Skeletal muscle satellite cell (primary cell): ENCODE results near the gene DCDC1.
A peak's percentile ranks its signal among the peaks of the same experiment; 100 is the strongest.

ENCODE experiments used
- H3K27me3 ChIP-seq: 2 replicates; pipeline ENCODE4 v1.7.0; 2013; ENCODE audit warnings: low read length; ENCODE audit not compliant: control insufficient read depth, insufficient read depth
- H3K36me3 ChIP-seq: 2 replicates; pipeline ENCODE4 v1.7.0; 2013; ENCODE audit warnings: mild to moderate bottlenecking, control low read depth, low read length; ENCODE audit not compliant: insufficient read depth
- H3K4me1 ChIP-seq: 2 replicates; pipeline ENCODE4 v1.7.0; 2013; ENCODE audit warnings: low read length; ENCODE audit not compliant: control insufficient read depth, insufficient read depth
- H3K4me2 ChIP-seq: 2 replicates; pipeline ENCODE4 v1.7.0; 2013; ENCODE audit warnings: mild to moderate bottlenecking, low read length
- H3K4me3 ChIP-seq: 2 replicates; pipeline ENCODE4 v1.7.0; 2013; ENCODE audit warnings: low read length
- H3K9ac ChIP-seq: 2 replicates; pipeline ENCODE4 v1.7.0; 2013; ENCODE audit warnings: mild to moderate bottlenecking, low read depth, low read length, moderate library complexity
- H3K9me3 ChIP-seq: replicated peaks from 2 replicates; pipeline ENCODE4 v1.7.0; 2013; ENCODE audit warnings: mild to moderate bottlenecking, control low read depth, low read length

DCDC1 gene

GRCh38 chr11:30889143-30889794 is 480.3 kb downstream of the DCDC1 start:
- H3K27me3 ChIP-seq = no peaks in the 10 kb centered on the region
- H3K9me3 ChIP-seq = no peaks in the 10 kb centered on the region

DNA sequence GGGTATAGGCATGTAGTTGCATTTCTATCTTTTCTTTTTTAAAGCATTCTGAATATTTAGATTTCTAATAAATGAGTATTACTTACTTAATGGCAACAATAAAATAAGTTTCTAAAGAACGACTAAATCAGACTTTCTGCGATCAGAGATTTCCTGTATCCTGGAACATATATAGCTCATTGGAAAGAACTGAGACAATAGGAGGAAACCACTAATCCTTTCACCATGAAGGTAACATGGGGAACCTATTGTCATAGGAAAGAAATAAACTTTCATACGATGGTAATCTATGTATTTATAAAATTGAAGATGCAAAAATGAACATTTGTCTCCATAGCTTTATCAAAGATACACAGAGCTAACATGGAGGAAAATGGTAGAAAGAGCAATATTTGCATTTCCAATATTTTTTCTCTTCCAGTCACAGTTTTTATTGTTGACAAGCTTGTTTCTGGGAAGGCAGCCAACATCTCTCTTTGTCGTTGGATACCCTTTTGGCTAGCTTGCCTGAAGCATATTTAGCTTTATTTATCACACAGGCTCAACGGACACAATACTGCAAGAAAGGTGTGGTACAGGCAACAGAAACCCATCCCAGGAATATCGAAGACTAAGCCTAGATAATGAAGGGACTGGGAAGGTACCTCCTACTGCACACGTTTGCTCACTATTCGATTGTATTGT is 490.1 kb downstream of the DCDC1 start:
- Histone ChIP-seq H3K9me3 (no peaks in the 10 kb centered on the region), H3K9ac (no peak overlapping the region), H3K4me3 (no peak overlapping the region), H3K4me2 (no peak overlapping the region), H3K27me3 (no peaks in the 10 kb centered on the region), H3K4me1 (peaks cover 10% of the 10 kb centered on the region), H3K36me3 (no peaks in the 10 kb centered on the region)

More at GRCh38 chr11:30889143-30889794, 480.3 kb downstream of the DCDC1 start:
- H3K9ac ChIP-seq = no peak overlapping the region
- peak overlapping the region; percentile 13 for H3K4me2 ChIP-seq
- peaks cover 12% of the 10 kb centered on the region for H3K4me1 ChIP-seq
- no peaks in the 10 kb centered on the region for H3K36me3 ChIP-seq
- no peak overlapping the region for H3K4me3 ChIP-seq

DNA sequence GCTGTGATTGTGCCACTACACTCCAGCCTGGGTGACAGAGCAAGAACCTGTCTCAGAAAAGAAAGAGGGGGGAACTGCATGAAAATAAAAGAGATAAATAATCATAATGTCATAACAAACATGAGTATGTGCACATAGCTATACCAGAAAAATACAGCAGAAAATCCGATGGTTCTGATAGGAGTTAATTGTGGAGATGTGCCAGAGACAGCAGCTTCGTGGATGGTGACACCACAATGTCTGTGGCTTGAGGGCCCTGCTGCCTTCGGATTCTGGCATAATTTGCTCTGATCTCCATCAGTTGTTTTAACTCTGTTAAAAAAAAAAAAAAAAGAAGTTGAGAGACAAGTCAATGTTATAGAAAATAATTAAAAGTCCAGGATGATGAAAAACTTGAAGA is 491.1 kb downstream of the DCDC1 start:
- H3K27me3 ChIP-seq = no peaks in the 10 kb centered on the region
- H3K36me3 ChIP-seq = no peaks in the 10 kb centered on the region
- H3K4me2 ChIP-seq = no peak overlapping the region
- H3K4me1 ChIP-seq = peaks cover 6% of the 10 kb centered on the region
- H3K9me3 ChIP-seq = no peaks in the 10 kb centered on the region
- no peak overlapping the region for H3K9ac ChIP-seq
- no peak overlapping the region for H3K4me3 ChIP-seq

DNA sequence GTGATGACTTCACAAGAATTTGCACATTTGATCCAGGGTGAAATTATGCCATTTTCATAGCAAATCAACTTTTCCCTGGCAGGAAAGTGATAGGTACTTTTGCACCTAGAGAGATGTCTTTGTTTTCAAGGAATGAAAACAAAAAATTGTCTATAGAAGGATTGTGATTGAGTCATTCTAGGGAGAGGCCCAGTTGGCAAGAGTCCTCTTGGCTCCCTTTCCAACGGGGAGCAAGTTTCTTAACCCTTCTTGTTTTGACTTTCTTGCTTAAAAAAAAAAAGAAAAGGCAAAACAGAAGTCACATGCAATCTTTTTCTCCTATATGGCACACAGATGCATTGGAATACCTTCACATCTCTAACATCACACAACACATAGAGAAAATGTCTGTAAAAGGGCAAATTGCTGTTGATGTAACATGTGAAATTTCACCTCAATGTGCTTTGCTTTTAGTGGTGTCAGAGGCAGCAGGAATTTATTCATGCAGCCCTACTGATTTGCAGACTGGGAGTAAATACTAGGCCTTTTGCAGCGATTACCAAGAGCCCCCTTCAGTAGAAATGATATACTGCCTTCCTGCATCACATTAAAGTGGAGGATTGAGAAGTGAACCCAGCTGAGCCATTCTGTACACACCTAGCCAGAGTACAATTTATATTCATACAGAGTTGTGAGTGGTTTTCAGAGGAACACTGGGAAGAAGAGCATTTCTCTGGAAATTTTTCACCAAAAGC is 492.7 kb downstream of the DCDC1 start:
- Histone ChIP-seq H3K4me3 (no peak overlapping the region), H3K4me2 (no peak overlapping the region), H3K27me3 (no peaks in the 10 kb centered on the region), H3K4me1 (no peaks in the 10 kb centered on the region), H3K9ac (no peak overlapping the region), H3K9me3 (no peaks in the 10 kb centered on the region), H3K36me3 (no peaks in the 10 kb centered on the region)

- Histone ChIP-seq H3K4me1 (no peaks in the 10 kb centered on the region), H3K9ac (no peak overlapping the region), H3K4me2 (no peak overlapping the region), H3K4me3 (no peak overlapping the region), H3K27me3 (no peaks in the 10 kb centered on the region), H3K36me3 (no peaks in the 10 kb centered on the region), H3K9me3 (no peaks in the 10 kb centered on the region)
Observed at GRCh38 chr11:30876228-30876627, 493.3 kb downstream of the DCDC1 start.

GRCh38 chr11:30875806-30876205 is 493.7 kb downstream of the DCDC1 start:
- Histone ChIP-seq H3K9me3 (no peaks in the 10 kb centered on the region), H3K4me2 (no peak overlapping the region), H3K4me1 (no peaks in the 10 kb centered on the region), H3K9ac (no peak overlapping the region), H3K27me3 (no peaks in the 10 kb centered on the region), H3K36me3 (no peaks in the 10 kb centered on the region), H3K4me3 (no peak overlapping the region)

DNA sequence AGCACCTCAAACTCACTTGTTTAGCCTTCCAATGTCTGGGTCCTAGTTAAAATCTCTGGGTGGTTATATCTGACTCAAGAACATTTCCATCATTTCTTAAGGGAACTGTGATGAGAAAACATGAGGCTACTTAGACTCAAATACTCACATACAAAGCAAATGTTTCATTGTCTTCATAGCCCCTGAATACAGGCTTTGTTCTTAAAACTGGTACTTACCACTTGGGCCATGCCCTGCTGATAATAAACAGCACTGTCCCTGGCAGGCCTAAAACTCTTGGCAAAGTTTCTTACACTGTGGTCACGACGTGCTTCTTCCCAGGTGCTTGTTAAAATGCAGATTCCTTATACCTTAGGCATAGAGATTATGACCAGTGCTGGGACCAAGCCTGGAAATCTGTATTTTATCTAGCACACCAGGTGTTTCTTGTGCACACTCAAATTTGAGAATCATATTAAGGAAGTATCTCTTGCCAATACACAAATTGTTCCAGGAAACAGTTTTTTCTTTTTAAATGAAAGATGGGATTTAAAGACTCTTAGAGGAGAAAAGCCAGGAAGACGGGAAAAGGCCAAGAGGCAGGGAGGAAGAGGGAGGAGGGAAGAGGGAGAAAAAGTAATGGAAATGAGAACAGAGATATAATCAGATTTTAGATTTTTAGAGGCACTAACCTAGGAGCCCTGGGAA is 495.5 kb downstream of the DCDC1 start:
- H3K27me3 ChIP-seq = no peaks in the 10 kb centered on the region
- no peak overlapping the region for H3K4me3 ChIP-seq
- H3K4me2 ChIP-seq = no peak overlapping the region
- H3K9me3 ChIP-seq = no peaks in the 10 kb centered on the region
- no peak overlapping the region for H3K9ac ChIP-seq
- H3K4me1 ChIP-seq = no peaks in the 10 kb centered on the region
- H3K36me3 ChIP-seq = no peaks in the 10 kb centered on the region

- H3K4me1 ChIP-seq = no peaks in the 10 kb centered on the region
- no peaks in the 10 kb centered on the region for H3K9me3 ChIP-seq
- no peak overlapping the region for H3K4me2 ChIP-seq
- H3K9ac ChIP-seq = no peak overlapping the region
- no peak overlapping the region for H3K4me3 ChIP-seq
- H3K27me3 ChIP-seq = no peaks in the 10 kb centered on the region
- no peaks in the 10 kb centered on the region for H3K36me3 ChIP-seq
Observed at GRCh38 chr11:30868626-30869081, 500.9 kb downstream of the DCDC1 start.

DNA sequence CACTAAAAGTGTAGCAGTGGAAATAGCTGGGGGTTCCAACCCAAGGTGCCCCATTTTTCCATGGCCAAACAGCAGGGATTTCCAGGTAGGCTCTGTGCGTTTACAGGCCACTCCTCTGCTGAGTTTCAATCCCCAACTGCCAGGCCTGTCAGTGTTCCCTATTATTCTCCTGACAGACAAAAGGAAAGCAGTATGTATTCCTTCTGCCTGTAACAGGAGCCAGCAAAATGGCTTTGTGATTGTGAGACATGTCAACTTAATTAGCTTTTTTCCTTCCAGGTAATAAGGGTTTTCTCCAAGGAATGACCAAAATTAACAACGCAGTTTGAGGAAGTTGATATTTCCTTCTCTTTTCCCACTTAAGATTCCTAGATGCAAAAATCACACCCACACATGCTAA is 506.3 kb downstream of the DCDC1 start:
- Histone ChIP-seq H3K9ac (no peak overlapping the region), H3K36me3 (no peaks in the 10 kb centered on the region), H3K27me3 (no peaks in the 10 kb centered on the region), H3K9me3 (no peaks in the 10 kb centered on the region), H3K4me2 (no peak overlapping the region), H3K4me3 (no peak overlapping the region), H3K4me1 (no peaks in the 10 kb centered on the region)

- H3K4me2 ChIP-seq = no peak overlapping the region
- H3K9me3 ChIP-seq = no peaks in the 10 kb centered on the region
- no peaks in the 10 kb centered on the region for H3K27me3 ChIP-seq
- H3K4me3 ChIP-seq = no peak overlapping the region
- no peak overlapping the region for H3K9ac ChIP-seq
- H3K4me1 ChIP-seq = no peaks in the 10 kb centered on the region
- H3K36me3 ChIP-seq = no peaks in the 10 kb centered on the region
Observed at GRCh38 chr11:30861531-30861930, 508.0 kb downstream of the DCDC1 start.

DNA sequence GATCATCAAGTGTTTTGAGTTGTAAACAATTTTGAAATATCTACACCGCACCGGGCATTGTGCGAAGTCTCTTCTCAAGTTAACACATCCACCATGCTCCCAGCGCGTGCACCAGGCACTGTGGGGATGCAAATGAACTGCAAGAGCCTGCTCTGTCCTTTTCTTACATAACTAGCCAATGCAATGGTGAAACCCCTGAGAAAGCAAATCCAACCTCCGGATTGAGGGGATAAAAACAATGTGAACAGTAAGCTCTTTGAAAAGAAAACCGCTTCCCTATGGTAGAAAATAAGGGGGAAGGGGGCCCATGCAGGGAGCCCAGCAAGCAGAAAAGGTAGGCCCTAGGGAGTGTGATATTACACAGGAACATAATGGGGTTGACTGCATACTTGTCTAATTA is 508.5 kb downstream of the DCDC1 start:
- Histone ChIP-seq H3K9me3 (no peaks in the 10 kb centered on the region), H3K4me3 (no peak overlapping the region), H3K4me2 (no peak overlapping the region), H3K36me3 (no peaks in the 10 kb centered on the region), H3K9ac (no peak overlapping the region), H3K4me1 (no peaks in the 10 kb centered on the region), H3K27me3 (no peaks in the 10 kb centered on the region)
